Stimulated activated CD8-positive, alpha-beta memory T cell treated with anti-CD3 and anti-CD28 coated beads, Interleukin-12 subunit alpha, Interleukin-12 subunit beta, amount 100 ng/mL, for 1 hour (primary cell): ENCODE measurements around the gene GPR3.
"Not testable (repeated sequence)": the region's sequence is repeated elsewhere in the genome, so short reads cannot be mapped to it uniquely, and the experiment has no call there.

Experiments used
- DNase-seq: peaks from one replicate; pipeline ENCODE4 v3.0.0-alpha.2; 2020; ENCODE audit warnings: low read depth

GPR3 gene

GRCh38 chr1:27428316-27429028 lies 36.0 kb downstream of the GPR3 start:
- DNase-seq, result no peak

- no peak for DNase-seq
These were observed 36.6 kb downstream of the GPR3 start for GRCh38 chr1:27429029-27429425.

DNA sequence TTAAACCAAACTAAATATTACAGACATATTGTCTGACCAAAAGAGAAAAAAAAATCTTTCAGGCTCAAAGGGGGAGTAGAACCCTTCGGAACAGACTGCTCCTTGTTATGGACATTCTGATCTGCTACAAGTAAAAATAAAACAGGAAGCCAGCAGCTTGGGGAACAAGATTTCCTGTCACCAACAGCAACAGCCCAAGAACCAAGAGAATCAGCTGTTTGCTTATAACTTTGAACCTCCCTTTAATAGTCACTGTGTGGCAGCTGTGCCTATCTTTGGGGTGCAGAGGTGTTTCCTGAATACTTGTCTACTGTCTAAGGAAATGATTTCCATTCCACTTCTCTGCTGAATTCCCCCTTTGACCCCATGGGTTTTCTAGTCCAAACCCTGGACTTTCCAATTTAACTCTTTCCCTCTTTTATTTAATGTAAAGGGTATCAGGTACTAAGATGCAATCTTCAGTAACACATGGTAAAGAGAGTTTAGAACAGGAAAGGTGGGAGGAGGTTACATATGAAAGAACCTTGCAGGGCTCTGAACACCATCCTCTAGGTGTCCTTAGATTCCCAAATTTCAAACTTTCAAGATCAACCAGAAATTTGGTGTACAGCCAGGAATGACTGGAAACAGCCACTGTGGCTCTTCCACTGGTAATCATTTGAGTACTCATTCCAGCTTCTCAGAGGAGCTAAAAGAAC lies 38.6 kb downstream of the GPR3 start:
- no peak for DNase-seq

- DNase-seq, result no peak
These were observed 39.1 kb downstream of the GPR3 start for GRCh38 chr1:27431601-27431940.

- not testable (repeated sequence) for DNase-seq
These were observed 40.3 kb downstream of the GPR3 start for GRCh38 chr1:27432725-27433124.

DNA sequence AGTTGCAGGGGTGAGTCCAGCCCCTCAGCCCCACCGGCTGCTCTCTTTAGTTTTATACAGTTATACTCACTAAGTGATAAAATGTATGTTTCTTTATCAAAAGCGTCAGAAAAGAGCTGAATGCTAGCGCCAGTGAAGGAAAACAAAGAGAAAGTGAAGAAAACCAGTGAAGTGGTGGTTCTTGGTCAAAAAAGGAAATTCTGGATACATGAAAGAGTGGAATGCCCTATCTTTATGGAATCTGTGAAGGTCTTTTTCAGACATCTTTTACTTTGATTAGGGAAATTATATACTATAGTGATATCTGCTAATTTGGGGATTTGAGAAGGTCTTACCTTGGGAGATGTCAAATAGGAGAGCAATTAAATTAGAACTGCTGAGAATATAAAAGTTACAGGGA lies 41.3 kb downstream of the GPR3 start:
- DNase-seq, result no peak

GRCh38 chr1:27435566-27436203 lies 43.3 kb downstream of the GPR3 start:
- DNase-seq, result no peak

DNA sequence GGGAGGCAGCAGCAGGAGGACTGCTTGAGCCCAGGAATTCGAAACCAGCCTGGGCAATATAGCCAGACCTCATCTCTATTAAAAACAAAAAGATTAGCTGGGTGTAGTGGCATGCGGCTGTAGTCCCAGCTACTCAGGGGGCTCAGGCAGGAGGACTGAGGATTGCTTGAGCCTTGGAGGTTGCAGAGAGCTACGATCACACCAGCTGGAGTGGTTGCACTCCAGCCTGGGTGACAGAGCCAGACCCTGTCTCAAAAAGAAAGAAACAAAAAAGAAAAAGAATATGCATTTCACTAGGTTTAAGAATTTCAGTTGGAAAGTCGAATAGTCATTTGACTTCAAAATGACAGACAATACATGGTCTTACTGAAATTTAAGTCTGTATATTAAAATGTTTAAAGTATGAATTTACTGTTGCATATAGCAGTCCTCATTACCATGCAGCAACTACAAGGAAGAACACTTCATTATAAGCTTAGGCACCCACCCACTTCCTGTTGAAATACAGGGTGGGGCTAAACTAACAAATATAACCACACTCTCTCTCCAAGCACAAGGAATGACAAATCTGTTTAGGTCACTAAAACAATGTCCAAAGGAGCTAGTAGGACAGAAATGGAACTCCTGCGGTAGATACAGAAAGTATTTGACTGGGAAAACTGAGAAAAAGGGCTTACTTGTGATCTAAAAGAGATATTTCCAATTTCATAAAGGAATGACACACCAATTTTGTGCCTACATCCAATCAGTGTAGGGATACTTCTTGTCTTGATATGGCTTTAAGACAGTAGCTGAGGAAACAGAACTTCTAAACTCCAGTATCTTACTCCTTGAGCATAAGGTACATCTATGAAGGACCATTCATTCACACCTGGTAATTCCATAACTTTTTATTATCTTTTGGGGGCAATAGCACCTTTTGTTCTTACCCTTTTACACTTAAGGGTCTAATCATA lies 44.1 kb downstream of the GPR3 start:
- DNase-seq, result no peak

- no peak for DNase-seq
These were observed 46.2 kb downstream of the GPR3 start for GRCh38 chr1:27438621-27439061.

DNA sequence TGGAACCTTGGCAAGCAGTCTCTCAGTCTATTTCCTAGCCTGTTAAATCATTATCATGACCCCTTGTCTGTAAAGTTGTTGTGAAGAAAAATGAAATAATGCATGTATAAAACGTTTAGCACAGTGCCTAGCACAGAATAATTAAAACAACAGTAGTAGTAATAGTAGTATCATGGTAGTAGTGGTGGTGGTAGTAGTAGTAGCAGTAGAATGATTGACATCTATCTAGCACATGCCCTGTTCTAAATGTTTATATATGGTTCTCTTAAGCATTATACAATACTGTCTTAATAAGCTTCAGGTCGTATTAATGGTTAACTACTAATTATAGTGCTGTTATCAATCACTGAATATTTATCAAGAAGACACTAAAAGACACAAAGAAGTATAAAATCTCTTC lies 46.7 kb downstream of the GPR3 start:
- DNase-seq, result no peak

- DNase-seq, result no peak
These were observed 52.2 kb downstream of the GPR3 start for GRCh38 chr1:27444632-27445031.
